Activated CD4-positive, alpha-beta T cell treated with anti-CD3 and anti-CD28 coated beads, Interleukin-2, Interleukin-4, amounts not matched to agents 100 ng/mL and 50 ng/mL, durations not matched to agents 16 hours and 8 hours (primary cell): ENCODE data around the gene WNT1.

Source experiments
- DNase-seq: peaks from one replicate; pipeline ENCODE4 v3.0.0-alpha.2; 2020; ENCODE audit warnings: low spot score

WNT1 gene

GRCh38 chr12:49028666-49029275, 50.6 kb downstream of the WNT1 start:
- no peak for DNase-seq

GRCh38 chr12:49030119-49030518, 52.0 kb downstream of the WNT1 start:
- no peak for DNase-seq

GRCh38 chr12:49030714-49031572, 52.8 kb downstream of the WNT1 start:
- no peak for DNase-seq

- DNase-seq: no peak
Observed at GRCh38 chr12:49031573-49032161, 53.5 kb downstream of the WNT1 start.
